ENCODE results near the gene RFX1.

RFX1 gene

DNA sequence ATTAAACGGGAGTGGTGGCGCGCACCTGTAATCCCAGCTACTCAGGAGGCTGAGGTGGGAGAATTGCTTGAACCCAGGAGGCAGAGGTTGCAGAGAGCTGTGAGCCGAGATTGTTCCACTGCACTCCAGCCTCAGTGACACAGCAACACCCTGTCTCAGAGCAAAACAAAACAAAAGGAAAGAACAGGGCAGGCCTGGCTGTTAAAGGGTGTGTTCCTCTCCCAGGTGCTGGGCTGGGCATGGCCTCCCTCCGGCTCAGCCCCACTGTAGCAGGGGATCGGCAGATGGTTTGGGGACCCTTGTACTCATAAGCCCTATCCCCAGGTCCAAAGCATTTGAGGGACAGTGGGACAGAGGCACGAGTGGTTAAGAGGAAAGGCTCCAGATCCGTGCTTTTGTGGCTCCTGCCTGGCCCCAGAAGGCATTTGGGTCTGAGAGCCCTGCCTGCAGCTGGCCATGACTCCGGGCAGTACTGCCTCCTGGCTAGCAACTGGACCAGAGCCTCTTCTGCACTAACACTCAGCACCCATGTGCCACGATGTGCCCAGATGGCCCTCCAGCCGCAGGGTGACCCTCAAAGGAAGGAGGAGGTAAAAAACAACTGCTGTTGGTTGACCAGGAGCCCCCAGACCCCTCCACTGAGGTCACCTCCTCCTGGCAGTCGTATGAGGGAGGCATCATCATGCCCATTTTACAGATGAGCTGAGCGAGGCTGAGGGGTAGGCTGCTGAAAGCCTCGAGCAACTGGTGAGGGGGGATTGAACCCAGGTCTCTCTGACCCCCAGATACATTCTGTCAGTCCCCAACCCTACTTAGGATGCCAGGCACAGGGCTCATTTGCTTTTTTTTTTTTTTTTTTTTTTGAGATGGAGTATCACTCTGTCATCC, 10.0 kb downstream of the RFX1 start:
- no peak for DNase-seq

DNA sequence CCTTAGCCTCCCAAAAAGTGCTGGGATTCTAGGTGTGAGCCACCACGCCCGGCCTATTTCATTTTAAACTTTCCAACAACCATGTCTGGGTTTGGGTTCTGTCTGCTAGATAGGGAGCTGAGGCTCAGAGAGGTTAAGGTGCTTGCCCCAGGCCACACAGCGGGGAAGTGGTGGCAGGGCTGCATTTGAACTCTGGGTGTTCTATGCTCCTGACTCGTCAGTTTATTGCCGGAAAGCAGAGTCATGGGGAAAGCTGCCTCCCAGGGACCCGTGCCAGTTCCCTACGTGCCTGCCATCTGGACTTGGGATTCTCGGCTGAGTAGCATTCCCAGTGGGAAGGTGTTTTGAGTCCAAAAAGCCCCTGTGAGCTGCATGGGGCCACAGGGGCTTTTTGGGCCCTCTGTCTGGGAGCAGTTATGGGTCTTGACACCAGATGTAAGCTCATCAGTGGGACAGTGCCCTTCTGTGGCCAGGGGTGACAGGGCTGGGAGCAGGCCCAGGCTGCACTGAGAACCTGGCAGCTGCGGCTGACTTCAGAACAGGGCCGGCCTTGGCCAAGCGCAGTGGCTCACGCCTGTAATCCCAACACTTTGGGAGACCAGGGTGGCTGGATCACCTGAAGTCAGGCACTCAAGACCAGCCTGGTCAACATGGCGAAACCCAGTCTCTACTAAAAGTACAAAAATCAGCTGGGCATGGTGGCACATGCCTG, 10.9 kb downstream of the RFX1 start:
- DNase-seq = no peak

DNA sequence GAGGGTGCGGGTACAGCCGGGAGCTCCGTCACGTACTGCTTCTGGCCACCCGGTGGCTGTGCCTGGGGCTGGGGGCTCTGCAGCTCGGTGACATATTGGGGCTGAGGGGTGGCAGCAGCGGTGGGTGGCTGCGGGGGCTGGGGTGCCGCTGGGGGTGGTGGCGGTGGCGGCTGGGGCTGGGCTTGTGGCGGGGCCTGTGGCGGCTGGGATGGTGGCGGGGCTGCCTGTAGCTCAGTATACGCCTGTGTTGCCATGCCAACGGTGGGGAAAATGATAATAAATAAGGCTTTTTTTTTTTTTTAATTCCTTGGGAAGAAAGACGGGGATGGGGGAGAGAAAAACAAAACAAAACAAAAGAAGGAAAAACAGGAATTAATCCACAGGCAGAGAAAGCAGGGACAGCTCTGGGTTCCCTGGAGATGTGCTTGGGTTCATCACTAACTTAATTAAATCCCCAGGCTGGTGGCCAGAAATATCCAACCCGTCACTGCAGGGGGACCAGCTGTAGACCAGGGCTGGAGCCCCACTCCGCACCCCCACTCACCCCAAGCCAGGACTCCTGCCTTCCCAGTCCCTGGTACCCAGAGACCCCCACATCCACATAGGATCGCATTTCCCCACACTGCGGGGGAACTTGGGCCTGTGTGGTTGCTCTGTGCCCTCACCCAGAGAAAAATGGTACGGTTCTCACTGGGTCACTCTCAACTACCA, 12.4 kb downstream of the RFX1 start:
- DNase-seq = no peak

DNA sequence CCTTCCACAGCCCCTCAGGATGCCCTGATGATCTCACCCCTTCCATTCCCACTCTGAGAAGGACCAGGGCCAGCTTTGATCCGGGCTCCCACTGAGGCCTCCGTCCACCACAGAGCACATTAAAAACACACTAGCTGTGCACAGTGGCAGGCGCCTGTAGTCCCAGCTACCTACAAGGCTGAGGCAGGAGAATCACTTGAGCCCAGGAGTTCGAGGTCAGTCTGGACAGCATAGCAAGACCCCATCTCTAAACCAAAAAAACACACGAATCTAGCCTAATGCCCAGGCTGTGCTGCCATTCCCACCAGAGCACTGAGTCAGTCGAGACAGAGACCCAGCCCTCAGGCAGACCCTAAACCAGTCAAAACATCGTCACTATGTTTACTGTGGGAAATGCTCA, 14.1 kb downstream of the RFX1 start:
- no peak for DNase-seq

DNA sequence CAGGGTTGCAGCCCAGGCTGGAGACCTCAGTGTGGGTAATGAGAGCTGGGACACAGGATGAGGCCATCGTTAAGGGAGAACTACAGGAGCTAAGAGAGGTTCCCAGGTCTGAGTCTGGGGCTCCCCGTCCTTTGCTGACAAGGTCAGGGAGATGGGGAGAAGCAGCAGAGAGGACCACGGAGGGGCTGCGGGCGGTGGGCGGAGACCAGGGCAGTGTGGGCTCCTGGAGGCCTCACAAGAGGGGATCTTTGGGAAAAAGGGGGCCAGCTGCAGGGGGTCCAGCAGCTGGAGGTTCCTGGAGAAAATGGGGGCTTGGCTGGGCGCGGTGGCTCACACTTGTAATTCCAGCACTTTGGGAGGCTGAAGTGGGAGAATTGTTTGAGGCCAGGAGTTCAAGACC, 16.0 kb downstream of the RFX1 start:
- DNase-seq = no peak

DNA sequence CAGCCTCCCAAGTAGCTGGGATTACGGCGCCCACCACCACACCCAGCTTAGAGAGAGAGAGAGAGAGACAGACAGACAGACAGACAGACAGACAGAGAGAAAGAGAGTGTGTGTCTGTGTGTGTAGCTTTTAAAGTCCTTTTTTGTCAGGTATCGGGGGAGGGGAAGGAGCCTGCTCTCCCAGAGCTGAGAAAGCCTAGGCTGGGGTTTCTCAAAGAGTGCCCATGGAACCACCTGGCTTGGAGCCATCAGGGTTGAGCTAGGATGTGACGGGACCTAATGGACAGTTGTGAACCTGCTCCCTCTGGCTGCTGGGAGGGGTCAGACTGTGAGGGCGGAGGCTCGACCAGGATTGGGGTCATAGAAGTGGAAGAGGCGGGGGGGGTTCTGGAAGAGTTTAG, 16.6 kb downstream of the RFX1 start:
- DNase-seq = no peak

DNA sequence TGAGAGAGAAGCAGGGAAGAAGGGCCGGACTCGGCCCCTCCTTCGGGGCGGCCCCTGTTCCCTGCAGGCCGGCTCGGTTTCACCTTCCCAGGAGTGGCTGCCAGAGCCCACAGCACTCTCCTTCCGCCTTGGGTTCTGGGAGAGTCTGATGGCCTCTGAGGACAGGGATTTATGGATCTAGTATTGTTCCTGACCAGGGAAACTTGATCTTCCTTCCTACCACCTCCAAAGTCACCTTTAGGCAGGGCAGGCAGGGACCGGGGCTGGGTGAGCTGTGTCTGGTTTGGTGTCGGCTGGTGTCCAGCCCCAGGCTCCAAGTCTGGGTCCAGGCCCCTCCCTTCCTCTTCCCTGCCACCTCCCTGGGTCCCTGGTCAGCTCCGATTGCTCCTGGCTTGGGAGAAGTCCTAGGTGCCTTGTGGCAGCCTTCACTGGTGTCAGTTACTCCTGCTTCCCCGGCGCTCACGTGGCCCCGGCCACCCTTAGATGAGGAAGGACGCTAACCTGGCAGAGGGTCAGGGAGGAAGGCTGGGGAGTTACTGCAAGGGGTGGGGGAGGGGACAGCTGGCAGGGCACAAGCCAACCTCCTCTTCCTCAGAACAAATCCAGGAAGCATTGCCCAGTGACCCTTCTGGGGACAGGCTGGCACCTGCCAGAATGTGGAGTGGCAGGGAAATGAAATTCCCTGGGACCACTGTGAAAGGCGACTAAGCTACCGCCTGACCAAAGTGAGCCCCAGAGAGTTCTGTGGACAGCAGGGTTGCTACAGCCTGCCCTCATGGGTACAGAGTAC, 18.8 kb downstream of the RFX1 start:
- no peak for DNase-seq

DNA sequence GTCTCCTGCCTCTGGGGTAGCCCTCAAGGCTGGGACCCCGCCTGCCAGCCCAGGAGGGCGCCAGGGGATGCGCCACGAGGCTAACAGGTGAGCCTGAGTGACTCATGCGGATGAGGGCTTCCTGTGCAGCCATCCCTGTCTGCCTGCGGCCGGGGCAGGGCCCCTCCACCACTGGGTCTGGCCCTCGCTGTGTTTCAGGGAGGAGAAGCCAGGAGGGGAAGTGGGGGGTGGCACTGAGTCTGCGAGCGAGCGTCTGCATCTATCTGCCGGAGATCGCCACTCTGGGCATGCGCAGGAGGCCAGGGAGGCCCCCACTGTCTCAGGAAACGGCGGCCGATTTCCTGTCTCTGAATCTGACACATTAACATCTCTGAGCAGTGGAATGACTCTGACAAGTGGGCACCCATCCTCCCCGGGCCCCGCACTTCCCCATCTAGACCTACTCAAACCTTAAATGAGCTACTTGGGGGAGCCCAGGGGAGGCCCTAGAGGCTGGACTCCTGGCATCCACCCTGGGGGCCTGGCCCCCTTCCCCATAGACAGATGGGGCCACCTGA, 19.7 kb downstream of the RFX1 start:
- peak; percentile 46 for DNase-seq

DNA sequence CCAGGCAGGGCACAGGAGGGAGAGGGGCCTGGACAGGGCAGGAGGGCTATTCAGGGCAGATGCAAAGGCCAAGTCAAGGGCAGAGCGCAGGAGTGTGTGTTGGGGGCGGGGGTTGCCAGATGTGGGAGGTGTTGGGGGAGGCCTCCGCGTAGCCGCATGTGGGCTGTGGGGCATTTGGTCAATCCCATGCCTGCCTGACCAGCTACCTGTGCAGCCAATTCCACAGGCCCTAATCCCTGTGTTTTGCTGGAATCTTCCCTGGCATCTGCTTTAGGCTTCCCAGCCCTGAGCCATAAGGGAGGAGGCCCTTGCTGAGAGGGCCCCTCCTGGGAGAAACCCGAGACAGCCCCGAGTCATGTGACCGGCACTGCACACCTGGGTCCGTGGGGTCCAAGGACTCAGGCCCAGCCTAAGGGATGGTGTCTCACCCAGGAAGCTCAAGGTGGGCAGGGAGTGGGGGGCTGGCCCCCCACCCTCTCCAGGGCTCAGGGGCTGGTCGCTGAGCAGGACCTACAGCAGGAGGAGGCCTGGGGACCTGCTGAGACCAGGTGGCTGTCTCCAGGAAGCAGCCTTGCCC, 20.3 kb downstream of the RFX1 start:
- peak; percentile 21 to 46 for DNase-seq

DNA sequence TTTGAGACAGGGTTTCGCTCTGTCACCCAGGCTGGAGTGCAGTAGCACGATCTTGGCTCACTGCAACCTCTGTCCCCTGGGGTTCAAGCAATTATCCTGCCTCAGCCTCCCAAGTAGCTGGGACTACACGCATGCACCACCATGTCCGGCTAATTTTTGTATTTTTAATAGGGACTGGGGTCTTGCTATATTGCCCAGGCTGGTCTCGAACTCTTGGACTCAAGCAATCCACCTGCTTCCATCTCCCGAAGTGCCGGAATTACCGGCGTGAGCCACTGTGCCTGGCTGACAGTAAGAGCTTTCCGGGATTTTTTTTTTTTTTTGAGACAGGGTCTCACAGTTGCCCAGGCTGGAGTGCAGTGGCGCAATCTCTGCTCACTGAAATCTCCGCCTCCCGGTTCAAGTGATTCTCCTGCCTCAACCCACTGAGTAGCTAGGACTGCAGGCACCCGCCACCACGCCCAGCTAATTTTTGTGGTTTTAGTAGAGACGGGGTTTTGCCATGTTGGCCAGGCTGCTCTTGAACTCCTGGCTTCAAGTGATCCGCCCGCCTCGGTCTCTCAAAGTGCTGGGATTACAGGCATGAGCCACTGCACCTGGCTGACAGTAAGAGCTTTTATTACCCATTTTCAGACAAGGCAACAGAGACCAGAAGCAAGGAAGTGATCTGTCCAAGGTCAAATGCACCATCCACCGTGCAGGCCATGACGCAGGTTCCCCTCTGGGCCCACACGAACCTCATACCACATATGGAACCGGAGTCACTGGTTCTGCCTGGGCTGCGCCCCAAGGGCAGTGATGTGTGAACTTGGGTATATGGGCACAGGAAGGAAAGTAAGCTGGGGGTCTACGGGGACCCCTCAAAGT, 21.0 kb downstream of the RFX1 start:
- peak in 1 of 2 experiments; percentile 38 for DNase-seq

DNA sequence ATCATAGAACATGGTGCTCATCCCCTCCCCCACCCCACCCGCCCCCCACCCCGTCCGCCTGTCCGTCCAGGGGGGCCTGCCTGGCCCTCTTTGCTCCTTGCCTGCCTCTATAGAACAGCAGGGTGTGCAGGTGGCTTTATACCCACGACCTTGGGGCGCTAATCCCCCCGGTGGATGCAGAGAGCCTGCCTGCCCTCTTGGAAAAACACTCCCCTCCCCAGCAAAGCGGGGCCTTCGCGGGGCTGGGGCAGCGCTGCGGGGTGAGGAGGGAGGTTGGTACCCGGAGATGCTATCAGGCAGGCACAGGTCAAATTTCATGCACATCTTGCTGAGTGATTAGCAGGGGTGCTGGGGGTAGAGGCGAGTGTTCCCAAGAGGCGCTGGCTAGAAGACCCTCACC, 21.9 kb downstream of the RFX1 start:
- DNase-seq = no peak

DNA sequence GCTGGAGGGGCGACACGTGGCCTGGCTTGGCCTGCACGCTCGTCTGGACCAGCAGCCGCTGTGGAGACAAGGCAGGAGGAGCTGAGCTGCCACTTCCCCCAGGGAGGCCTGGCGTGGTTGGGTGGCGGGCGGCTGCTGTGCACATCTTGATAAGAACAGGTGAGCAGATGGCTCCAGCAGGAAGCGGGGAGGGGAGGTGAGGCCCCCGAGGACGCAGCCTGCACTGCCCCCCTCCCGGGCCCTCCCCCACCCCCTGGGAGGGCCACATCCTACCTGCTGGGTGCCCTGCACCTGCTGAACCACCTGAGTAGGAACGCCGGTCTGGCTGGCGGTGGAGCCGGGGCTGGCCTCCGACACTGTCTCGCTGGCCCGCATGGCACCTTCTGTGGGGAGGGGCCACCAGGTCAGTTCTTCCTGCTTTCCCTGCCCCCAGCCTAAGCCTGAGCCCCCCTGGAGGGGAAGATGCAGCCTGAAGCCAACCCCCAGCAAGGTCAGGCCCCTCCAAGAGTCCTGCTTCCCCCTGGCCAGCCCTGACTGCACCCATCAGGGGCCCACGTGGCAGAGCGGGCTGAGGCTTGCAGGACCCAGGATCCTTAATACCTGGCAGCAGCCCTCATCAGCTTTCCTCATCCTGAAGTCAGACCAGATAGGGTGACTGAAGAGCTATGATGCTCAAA, 22.8 kb downstream of the RFX1 start:
- DNase-seq = peak; percentile 3 to 22

DNA sequence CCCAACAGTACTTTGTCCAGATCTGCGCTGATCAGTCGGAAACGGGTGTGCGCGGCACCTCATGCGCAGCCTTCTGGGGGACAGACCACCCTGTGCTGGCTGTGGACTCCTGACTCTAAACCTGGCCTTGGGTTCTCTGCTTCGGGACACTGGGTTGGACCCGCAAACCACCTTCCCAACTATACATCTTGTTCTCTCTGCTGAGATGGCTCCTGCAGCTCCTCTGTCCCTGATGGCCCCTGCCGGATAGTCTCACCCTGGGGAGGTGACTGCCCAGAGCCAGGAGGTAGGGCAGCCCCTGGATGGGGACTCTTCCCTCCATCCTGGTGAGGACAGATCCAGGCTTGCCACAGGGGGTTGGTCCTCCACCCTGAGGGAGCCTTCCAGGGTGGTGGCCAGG, 23.3 kb downstream of the RFX1 start:
- DNase-seq = no peak

DNA sequence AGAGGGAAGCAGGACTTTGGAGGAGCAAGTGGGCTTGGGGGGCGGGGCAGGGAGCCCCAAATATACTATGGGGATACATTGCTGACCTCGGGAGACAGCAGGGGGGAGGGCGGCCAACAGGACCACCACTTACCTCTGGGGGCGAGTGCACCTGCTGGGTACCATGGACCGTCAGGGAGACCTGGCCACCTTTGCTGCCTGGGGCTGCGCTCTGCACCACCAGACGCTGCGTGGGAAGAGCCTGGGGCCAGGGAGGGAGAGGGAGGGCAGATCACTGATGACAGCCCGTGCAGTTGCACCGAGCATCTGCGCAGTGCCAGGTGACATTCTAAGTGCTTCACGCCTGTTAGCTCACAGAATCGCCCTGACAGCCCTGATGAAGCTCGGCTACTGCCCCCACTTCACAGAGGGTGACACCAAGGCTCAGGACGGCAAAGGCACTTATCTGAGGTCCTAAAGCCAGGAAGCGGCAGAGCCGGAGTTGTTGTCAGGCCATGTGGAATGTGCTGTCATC, 24.1 kb downstream of the RFX1 start:
- no peak for DNase-seq

DNA sequence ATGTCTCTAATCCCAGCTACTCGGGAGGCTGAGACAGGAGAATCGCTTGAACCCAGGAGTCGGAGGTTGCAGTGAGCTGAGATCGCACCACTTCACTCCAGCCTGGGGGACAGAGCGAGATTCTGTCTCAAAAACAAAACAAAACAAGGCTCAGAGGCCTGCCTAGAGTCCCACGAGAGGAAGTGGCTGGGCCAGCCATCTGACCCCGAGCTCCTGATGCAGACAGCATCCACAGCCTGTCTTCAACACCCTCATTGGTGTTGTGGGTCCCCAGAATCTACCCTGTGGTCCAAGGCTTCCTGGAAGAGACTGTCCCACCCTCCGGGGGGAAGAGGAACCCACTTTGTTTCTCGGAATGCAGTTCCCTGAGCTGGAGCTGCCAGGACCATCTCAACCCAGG, 24.7 kb downstream of the RFX1 start:
- no peak for DNase-seq

DNA sequence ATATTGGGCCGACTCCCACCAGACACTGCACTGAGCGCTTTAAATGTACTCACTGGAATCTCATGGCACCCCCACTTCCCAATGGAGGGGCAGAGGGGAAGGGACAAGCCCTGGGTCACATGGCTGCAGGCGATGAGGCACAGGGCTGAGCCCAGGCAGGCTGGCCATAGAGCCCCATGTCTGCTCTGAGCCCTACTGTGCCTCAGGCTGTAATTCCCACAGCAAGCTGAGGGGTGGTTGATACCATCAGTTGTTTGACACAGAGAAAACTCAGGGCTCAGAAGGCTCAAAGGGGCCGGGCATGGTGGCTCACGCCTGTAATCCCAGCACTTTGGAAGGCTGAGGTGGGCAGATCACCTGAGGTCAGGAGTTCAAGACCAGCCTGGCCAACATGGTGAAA, 25.1 kb downstream of the RFX1 start:
- DNase-seq = no peak

DNA sequence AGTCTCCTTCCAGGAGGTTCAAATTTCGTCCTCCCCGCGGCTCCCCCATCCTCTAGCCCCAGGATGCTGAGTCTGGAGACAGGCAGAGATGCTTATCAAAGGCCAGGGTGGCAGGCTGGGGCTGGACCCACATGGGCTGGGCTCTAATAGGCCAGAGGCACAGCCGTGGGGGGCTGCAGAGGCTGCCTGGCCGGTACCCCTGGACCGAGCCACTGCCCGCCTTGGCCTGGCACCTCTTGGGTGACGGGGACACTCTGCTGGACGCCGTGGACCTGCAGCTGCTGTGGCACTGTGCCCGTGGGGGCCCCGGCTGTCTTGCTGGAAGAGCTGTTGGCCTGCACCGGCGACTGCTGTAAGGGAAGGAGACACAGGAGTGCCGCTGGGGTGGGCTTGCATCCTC, 25.8 kb downstream of the RFX1 start:
- no peak for DNase-seq

DNA sequence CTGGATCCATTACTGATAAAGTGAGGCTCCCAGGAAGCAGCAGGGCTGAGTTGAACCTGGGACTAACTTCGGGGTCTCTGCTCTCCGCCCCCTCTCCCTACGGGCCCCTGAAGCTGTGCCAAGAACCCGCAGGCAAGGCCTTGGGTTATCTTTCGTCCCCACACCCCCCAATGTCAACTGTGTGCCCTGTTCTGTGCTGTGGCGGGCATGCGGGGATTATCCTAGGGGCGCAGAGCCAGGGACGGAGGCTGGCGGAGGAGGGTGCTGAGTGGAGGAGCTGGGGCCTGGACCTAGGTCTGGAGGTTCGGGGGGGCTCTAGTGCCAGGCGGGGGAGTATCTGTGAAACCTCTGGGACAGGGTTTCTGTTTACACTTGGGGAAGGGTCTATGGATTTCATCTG, 26.4 kb downstream of the RFX1 start:
- no peak for DNase-seq

DNA sequence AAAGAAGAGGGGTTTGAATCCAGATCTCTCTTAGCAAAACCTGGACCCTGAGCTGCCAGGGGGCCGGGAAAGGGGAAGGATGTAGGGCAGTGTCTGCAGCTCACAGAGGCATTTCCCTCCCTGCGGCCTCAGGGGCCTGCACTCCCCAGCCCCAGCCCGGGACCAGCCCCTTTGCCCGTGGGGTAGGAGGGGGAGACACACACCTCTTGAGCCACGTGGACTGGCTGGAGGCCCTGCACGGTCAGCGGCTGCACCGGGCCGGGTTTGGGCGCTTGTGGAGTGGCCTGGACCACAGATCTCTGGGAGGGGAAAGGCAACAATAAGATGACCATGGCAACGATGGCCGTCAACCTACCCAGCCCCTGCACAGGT, 26.9 kb downstream of the RFX1 start:
- no peak for DNase-seq
